Lower lobe of right lung (tissue), 2 donors: ENCODE results near the gene CSTB. TPM values are rescaled to one million over a fixed set of nuclear protein-coding genes. Genes with fewer than 3 reads are reported as not detected.

ENCODE experiments used
- ATAC-seq, 2 donors: fragments of 200-7000 bp; cut with Tn5 transposase; one replicate each; pipeline ENCODE4 v1.9.1; 2020 to 2022; ENCODE audit warnings: mild to moderate bottlenecking in 2 of 2, moderate library complexity in 2 of 2
- DNase-seq: peaks from one replicate; pipeline ENCODE4 v3.0.0-alpha.2; 2020
- H3K27ac ChIP-seq: fragments of 200-600 bp; one replicate; pipeline ENCODE4 v1.8.0; 2022
- H3K27me3 ChIP-seq: fragments of 200-600 bp; one replicate; pipeline ENCODE4 v1.8.0; 2022; ENCODE audit warnings: low read depth
- H3K36me3 ChIP-seq: fragments of 200-600 bp; one replicate; pipeline ENCODE4 v1.8.0; 2022; ENCODE audit warnings: mild to moderate bottlenecking
- H3K4me1 ChIP-seq: fragments of 200-600 bp; one replicate; pipeline ENCODE4 v1.8.0; 2022
- H3K4me3 ChIP-seq: fragments of 200-600 bp; one replicate; pipeline ENCODE4 v1.8.0; 2022; ENCODE audit warnings: mild to moderate bottlenecking
- H3K9me3 ChIP-seq: fragments of 200-600 bp; one replicate; pipeline ENCODE4 v1.8.0; 2022
- intact Hi-C: fragments of 100-400 bp; cut with DNase I; formaldehyde crosslinking; loops from one replicate; pipeline ENCODE4 v1.11.0; 2022
- total RNA-seq: library from RNA; stranded (reverse); fragmentation: NEBNext Ultra II Directional; extraction: Animal tissue kit (Norgen Biotek cat#: 25700); gene quantifications from one replicate; pipeline ENCODE4 v1.2.1, GENCODE V29; 2021
- TF ChIP-seq, protein P1 (sequence below): fragments of 200-600 bp; IDR thresholded peaks from one replicate; pipeline ENCODE4 v1.8.0; 2022; ENCODE audit warnings: antibody characterized with exemption, mild to moderate bottlenecking
- donor health status: DM: no; HTN: yes; CAD: no; lungs with severe emphysema.

CSTB gene
- total RNA-seq, 1 donor from 2014 or later, result 154 TPM

DNA sequence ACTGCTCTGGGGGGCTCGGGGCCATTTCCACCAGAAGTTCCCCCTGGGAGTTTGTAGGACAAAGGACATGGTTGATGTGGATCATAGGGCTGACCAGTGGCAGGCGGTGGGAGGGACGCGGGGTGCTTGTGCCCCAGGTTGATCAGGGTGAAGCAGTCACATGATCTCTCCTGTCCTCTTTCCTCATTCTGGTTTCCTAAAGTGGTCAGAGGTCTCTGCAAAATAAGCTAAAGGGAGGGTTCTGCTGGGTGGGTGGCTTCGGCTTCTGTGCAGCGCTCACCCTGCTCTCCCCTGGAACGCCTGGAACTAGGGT, 48.0 kb downstream of the CSTB start:
- TF ChIP-seq, protein P1, sequence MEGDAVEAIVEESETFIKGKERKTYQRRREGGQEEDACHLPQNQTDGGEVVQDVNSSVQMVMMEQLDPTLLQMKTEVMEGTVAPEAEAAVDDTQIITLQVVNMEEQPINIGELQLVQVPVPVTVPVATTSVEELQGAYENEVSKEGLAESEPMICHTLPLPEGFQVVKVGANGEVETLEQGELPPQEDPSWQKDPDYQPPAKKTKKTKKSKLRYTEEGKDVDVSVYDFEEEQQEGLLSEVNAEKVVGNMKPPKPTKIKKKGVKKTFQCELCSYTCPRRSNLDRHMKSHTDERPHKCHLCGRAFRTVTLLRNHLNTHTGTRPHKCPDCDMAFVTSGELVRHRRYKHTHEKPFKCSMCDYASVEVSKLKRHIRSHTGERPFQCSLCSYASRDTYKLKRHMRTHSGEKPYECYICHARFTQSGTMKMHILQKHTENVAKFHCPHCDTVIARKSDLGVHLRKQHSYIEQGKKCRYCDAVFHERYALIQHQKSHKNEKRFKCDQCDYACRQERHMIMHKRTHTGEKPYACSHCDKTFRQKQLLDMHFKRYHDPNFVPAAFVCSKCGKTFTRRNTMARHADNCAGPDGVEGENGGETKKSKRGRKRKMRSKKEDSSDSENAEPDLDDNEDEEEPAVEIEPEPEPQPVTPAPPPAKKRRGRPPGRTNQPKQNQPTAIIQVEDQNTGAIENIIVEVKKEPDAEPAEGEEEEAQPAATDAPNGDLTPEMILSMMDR, result no peak
- H3K27me3 ChIP-seq, result no peaks in the 10 kb centered on the region
- peaks cover 79% of the 10 kb centered on the region for H3K4me1 ChIP-seq
- H3K36me3 ChIP-seq, result peaks cover 17% of the 10 kb centered on the region
- H3K27ac ChIP-seq, result peak overlapping the region; percentile 88
- no peaks in the 10 kb centered on the region for H3K9me3 ChIP-seq
- ATAC-seq (peak; percentile 55 to 66), DNase-seq (peak; percentile 81)
- intact Hi-C loops, result no loop called here
- H3K4me3 ChIP-seq, result peak overlapping the region; percentile 57

DNA sequence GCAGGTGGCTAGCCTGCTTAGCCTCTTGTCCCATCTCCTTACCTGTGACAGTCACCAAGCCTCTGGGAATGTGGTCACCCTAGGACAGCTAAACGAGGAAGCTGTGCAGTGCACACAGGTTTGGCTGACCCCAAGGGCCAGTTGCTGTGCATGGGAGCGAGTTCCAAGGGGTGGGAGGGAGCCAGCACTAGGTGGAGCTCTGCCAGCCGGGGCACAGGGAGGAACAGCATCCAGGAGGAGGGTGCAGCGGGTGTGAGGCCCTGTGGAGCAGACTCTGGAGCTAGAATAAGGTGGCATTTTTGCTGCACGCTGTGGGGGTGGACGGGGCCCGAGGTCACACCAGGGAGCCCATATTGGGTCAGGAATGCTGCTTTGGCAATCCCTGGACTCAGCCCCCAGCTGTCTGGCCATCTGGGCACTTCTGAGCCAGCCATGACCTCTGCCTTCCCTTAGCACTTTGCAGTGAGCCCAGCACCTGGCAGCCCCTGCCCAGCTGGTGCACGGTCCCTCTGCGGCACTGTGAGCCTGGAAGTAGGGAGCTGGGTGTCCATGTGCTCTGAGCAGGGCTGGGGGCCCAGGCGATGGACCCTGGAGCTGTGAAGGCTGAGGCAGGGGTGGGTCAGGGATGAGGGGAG, 48.5 kb downstream of the CSTB start:
- peaks cover 17% of the 10 kb centered on the region for H3K36me3 ChIP-seq
- H3K4me1 ChIP-seq, result peaks cover 79% of the 10 kb centered on the region
- no peaks in the 10 kb centered on the region for H3K27me3 ChIP-seq
- intact Hi-C loops, result no loop called here
- TF ChIP-seq, protein P1, result no peak
- DNase-seq (peak; percentile 74), ATAC-seq (peak; percentile 25 to 36)
- peak overlapping the region; percentile 57 for H3K4me3 ChIP-seq
- peak overlapping the region; percentile 88 for H3K27ac ChIP-seq
- no peaks in the 10 kb centered on the region for H3K9me3 ChIP-seq

DNA sequence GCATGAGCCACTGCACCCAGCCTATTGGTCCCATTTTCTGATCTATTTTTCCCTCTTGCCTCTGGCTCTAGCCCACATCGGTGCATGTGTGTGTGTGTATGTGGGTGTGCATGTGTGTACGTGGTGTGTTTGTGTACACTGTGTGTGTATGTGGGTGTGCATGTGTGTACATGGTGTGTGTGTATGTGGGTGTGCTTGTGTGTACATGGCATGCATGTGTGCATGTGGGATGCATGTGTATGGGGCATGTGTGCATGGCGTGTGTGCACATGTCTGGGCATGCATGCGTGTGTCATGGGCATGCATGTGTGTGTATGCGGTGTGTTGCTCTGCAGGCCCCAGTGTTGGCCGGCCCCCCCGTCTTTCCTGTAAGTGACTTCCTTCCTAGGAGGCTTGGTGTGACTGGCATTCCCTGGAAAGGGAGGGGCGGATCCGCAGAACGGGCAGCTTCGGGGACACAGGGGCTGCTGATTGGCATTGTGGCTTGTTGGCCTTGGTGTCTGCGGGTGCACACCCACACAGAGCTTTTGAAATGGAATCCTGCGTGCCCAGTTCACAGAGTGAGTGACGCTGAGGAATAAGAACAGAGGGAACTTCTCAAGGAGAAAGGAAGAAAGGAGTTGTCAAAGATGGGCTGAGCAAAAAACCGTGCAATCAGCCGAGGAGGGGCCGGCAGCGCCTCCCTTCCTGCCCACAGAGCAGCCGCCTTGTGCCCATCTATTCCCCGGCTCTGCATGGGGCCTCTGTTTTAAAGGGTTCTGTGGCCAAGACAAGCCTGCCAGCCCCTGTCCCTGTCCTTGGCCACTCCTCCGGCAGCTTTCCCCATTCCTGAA, 49.2 kb downstream of the CSTB start:
- peak overlapping the region; percentile 57 for H3K4me3 ChIP-seq
- TF ChIP-seq, protein P1, result no peak
- no peaks in the 10 kb centered on the region for H3K27me3 ChIP-seq
- peak overlapping the region; percentile 88 for H3K27ac ChIP-seq
- H3K9me3 ChIP-seq, result no peaks in the 10 kb centered on the region
- peaks cover 79% of the 10 kb centered on the region for H3K4me1 ChIP-seq
- ATAC-seq (peak; percentile 1 to 2), DNase-seq (peak; percentile 81)
- intact Hi-C loops, result no loop called here
- peaks cover 15% of the 10 kb centered on the region for H3K36me3 ChIP-seq

Other genes with a start within 250 kb of the CSTB start
- 0.32 TPM for gene HSF2BP, start 116.8 kb downstream of the CSTB start, total RNA-seq
- gene RRP1B, start 116.7 kb downstream of the CSTB start, total RNA-seq, result 18.1 TPM
- 195 TPM for gene PDXK, start 57.2 kb downstream of the CSTB start, total RNA-seq
- 13.6 TPM for gene RRP1, start 13.3 kb upstream of the CSTB start, total RNA-seq
- 83.3 TPM for gene AGPAT3, start 88.9 kb upstream of the CSTB start, total RNA-seq
- 47.4 TPM for gene TRAPPC10, start 236.0 kb upstream of the CSTB start, total RNA-seq